ENCODE measurements around the gene ABCA4.

The ABCA4 gene

GRCh38 chr1:94121411-94121821, 468 bp upstream of the ABCA4 start:
- H3K9ac ChIP-seq (ENCODE audit: low read length), result no peak overlapping the region
- H3K4me3 ChIP-seq (ENCODE audit: low read length), result no peak overlapping the region
- H3K27ac ChIP-seq (ENCODE audit: low read length), result no peak overlapping the region
- H3K27me3 ChIP-seq (ENCODE audit: control insufficient read depth, insufficient read depth, low read length), result peaks cover 6% of the 10 kb centered on the region
- H3K4me1 ChIP-seq (ENCODE audit: control insufficient read depth, low read depth, low read length), result peaks cover 19% of the 10 kb centered on the region
- H3K9me3 ChIP-seq (ENCODE audit: control insufficient read depth, low read depth, low read length), result no peaks in the 10 kb centered on the region
- no peaks in the 10 kb centered on the region for H3K36me3 ChIP-seq (ENCODE audit: control insufficient read depth, low read depth, low read length)

GRCh38 chr1:94120570-94120901, 412 bp downstream of the ABCA4 start:
- H3K4me1 ChIP-seq (ENCODE audit: control insufficient read depth, low read depth, low read length), result peaks cover 27% of the 10 kb centered on the region
- H3K27me3 ChIP-seq (ENCODE audit: control insufficient read depth, insufficient read depth, low read length), result peaks cover 15% of the 10 kb centered on the region
- H3K27ac ChIP-seq (ENCODE audit: low read length), result no peak overlapping the region
- H3K36me3 ChIP-seq (ENCODE audit: control insufficient read depth, low read depth, low read length), result no peaks in the 10 kb centered on the region
- no peak overlapping the region for H3K9ac ChIP-seq (ENCODE audit: low read length)
- H3K9me3 ChIP-seq (ENCODE audit: control insufficient read depth, low read depth, low read length), result no peaks in the 10 kb centered on the region
- H3K4me3 ChIP-seq (ENCODE audit: low read length), result no peak overlapping the region

- Histone ChIP-seq H3K9ac (ENCODE audit: low read length) (no peak overlapping the region), H3K27ac (ENCODE audit: low read length) (no peak overlapping the region)
Measured at GRCh38 chr1:94119796-94120569, 965 bp downstream of the ABCA4 start.

GRCh38 chr1:94119306-94119705, 1.6 kb downstream of the ABCA4 start:
- Histone ChIP-seq H3K9ac (ENCODE audit: low read length) (no peak overlapping the region), H3K9me3 (ENCODE audit: control insufficient read depth, low read depth, low read length) (no peaks in the 10 kb centered on the region), H3K4me1 (ENCODE audit: control insufficient read depth, low read depth, low read length) (peaks cover 27% of the 10 kb centered on the region), H3K4me3 (ENCODE audit: low read length) (no peak overlapping the region), H3K27ac (ENCODE audit: low read length) (no peak overlapping the region), H3K36me3 (ENCODE audit: control insufficient read depth, low read depth, low read length) (no peaks in the 10 kb centered on the region), H3K27me3 (ENCODE audit: control insufficient read depth, insufficient read depth, low read length) (peaks cover 26% of the 10 kb centered on the region)

More at GRCh38 chr1:94119796-94120569, 965 bp downstream of the ABCA4 start:
- Histone ChIP-seq H3K9me3 (ENCODE audit: control insufficient read depth, low read depth, low read length) (no peaks in the 10 kb centered on the region), H3K4me3 (ENCODE audit: low read length) (no peak overlapping the region), H3K4me1 (ENCODE audit: control insufficient read depth, low read depth, low read length) (peaks cover 27% of the 10 kb centered on the region), H3K27me3 (ENCODE audit: control insufficient read depth, insufficient read depth, low read length) (peaks cover 20% of the 10 kb centered on the region), H3K36me3 (ENCODE audit: control insufficient read depth, low read depth, low read length) (no peaks in the 10 kb centered on the region)

GRCh38 chr1:94118471-94118870, 2.5 kb downstream of the ABCA4 start:
- Histone ChIP-seq H3K4me1 (ENCODE audit: control insufficient read depth, low read depth, low read length) (peaks cover 35% of the 10 kb centered on the region), H3K9ac (ENCODE audit: low read length) (no peak overlapping the region), H3K4me3 (ENCODE audit: low read length) (no peak overlapping the region), H3K36me3 (ENCODE audit: control insufficient read depth, low read depth, low read length) (no peaks in the 10 kb centered on the region), H3K9me3 (ENCODE audit: control insufficient read depth, low read depth, low read length) (no peaks in the 10 kb centered on the region), H3K27ac (ENCODE audit: low read length) (no peak overlapping the region), H3K27me3 (ENCODE audit: control insufficient read depth, insufficient read depth, low read length) (peaks cover 28% of the 10 kb centered on the region)

- Histone ChIP-seq H3K4me3 (ENCODE audit: low read length) (no peak overlapping the region), H3K36me3 (ENCODE audit: control insufficient read depth, low read depth, low read length) (no peaks in the 10 kb centered on the region), H3K27ac (ENCODE audit: low read length) (no peak overlapping the region)
Measured at GRCh38 chr1:94118013-94118412, 2.9 kb downstream of the ABCA4 start.

GRCh38 chr1:94117259-94117851, 3.6 kb downstream of the ABCA4 start:
- no peak overlapping the region for H3K4me3 ChIP-seq (ENCODE audit: low read length)
- no peaks in the 10 kb centered on the region for H3K9me3 ChIP-seq (ENCODE audit: control insufficient read depth, low read depth, low read length)
- H3K27ac ChIP-seq (ENCODE audit: low read length), result no peak overlapping the region
- peaks cover 39% of the 10 kb centered on the region for H3K27me3 ChIP-seq (ENCODE audit: control insufficient read depth, insufficient read depth, low read length)
- H3K9ac ChIP-seq (ENCODE audit: low read length), result no peak overlapping the region
- peaks cover 42% of the 10 kb centered on the region for H3K4me1 ChIP-seq (ENCODE audit: control insufficient read depth, low read depth, low read length)
- no peaks in the 10 kb centered on the region for H3K36me3 ChIP-seq (ENCODE audit: control insufficient read depth, low read depth, low read length)

More at GRCh38 chr1:94118013-94118412, 2.9 kb downstream of the ABCA4 start:
- Histone ChIP-seq H3K9ac (ENCODE audit: low read length) (no peak overlapping the region), H3K4me1 (ENCODE audit: control insufficient read depth, low read depth, low read length) (peaks cover 39% of the 10 kb centered on the region), H3K9me3 (ENCODE audit: control insufficient read depth, low read depth, low read length) (no peaks in the 10 kb centered on the region), H3K27me3 (ENCODE audit: control insufficient read depth, insufficient read depth, low read length) (peaks cover 33% of the 10 kb centered on the region)

- H3K9ac ChIP-seq (ENCODE audit: low read length), result no peak overlapping the region
- no peak overlapping the region for H3K4me3 ChIP-seq (ENCODE audit: low read length)
- no peaks in the 10 kb centered on the region for H3K36me3 ChIP-seq (ENCODE audit: control insufficient read depth, low read depth, low read length)
- no peaks in the 10 kb centered on the region for H3K9me3 ChIP-seq (ENCODE audit: control insufficient read depth, low read depth, low read length)
- H3K4me1 ChIP-seq (ENCODE audit: control insufficient read depth, low read depth, low read length), result peaks cover 42% of the 10 kb centered on the region
- H3K27ac ChIP-seq (ENCODE audit: low read length), result no peak overlapping the region
- H3K27me3 ChIP-seq (ENCODE audit: control insufficient read depth, insufficient read depth, low read length), result peaks cover 47% of the 10 kb centered on the region
Measured at GRCh38 chr1:94115900-94116436, 5.0 kb downstream of the ABCA4 start.

GRCh38 chr1:94115254-94115899, 5.6 kb downstream of the ABCA4 start:
- H3K9me3 ChIP-seq (ENCODE audit: control insufficient read depth, low read depth, low read length), result no peaks in the 10 kb centered on the region
- no peak overlapping the region for H3K27ac ChIP-seq (ENCODE audit: low read length)
- H3K27me3 ChIP-seq (ENCODE audit: control insufficient read depth, insufficient read depth, low read length), result peaks cover 47% of the 10 kb centered on the region
- peaks cover 41% of the 10 kb centered on the region for H3K4me1 ChIP-seq (ENCODE audit: control insufficient read depth, low read depth, low read length)
- H3K4me3 ChIP-seq (ENCODE audit: low read length), result no peak overlapping the region
- no peaks in the 10 kb centered on the region for H3K36me3 ChIP-seq (ENCODE audit: control insufficient read depth, low read depth, low read length)
- no peak overlapping the region for H3K9ac ChIP-seq (ENCODE audit: low read length)

GRCh38 chr1:94113589-94114226, 7.2 kb downstream of the ABCA4 start:
- no peak overlapping the region for H3K4me3 ChIP-seq (ENCODE audit: low read length)
- peaks cover 29% of the 10 kb centered on the region for H3K4me1 ChIP-seq (ENCODE audit: control insufficient read depth, low read depth, low read length)
- no peaks in the 10 kb centered on the region for H3K36me3 ChIP-seq (ENCODE audit: control insufficient read depth, low read depth, low read length)
- no peaks in the 10 kb centered on the region for H3K9me3 ChIP-seq (ENCODE audit: control insufficient read depth, low read depth, low read length)
- H3K27me3 ChIP-seq (ENCODE audit: control insufficient read depth, insufficient read depth, low read length), result peaks cover 47% of the 10 kb centered on the region
- no peak overlapping the region for H3K9ac ChIP-seq (ENCODE audit: low read length)
- H3K27ac ChIP-seq (ENCODE audit: low read length), result no peak overlapping the region

- Histone ChIP-seq H3K9ac (ENCODE audit: low read length) (no peak overlapping the region), H3K27me3 (ENCODE audit: control insufficient read depth, insufficient read depth, low read length) (peaks cover 50% of the 10 kb centered on the region), H3K27ac (ENCODE audit: low read length) (no peak overlapping the region), H3K36me3 (ENCODE audit: control insufficient read depth, low read depth, low read length) (no peaks in the 10 kb centered on the region), H3K4me1 (ENCODE audit: control insufficient read depth, low read depth, low read length) (peaks cover 26% of the 10 kb centered on the region), H3K4me3 (ENCODE audit: low read length) (no peak overlapping the region), H3K9me3 (ENCODE audit: control insufficient read depth, low read depth, low read length) (no peaks in the 10 kb centered on the region)
Measured at GRCh38 chr1:94111879-94112278, 9.1 kb downstream of the ABCA4 start.

All from iPS-18a (cell line).